Measurements from ENCODE around the gene FAM43B. TPM values are rescaled to one million over a fixed set of nuclear protein-coding genes. Genes with fewer than 3 reads are reported as not detected.
A peak's percentile ranks its signal among the peaks of the same experiment; 100 is the strongest.

The FAM43B gene
- total and polyA plus RNA-seq, 2 experiments from 2014 or later, result 0.66 to 3.0 TPM

DNA sequence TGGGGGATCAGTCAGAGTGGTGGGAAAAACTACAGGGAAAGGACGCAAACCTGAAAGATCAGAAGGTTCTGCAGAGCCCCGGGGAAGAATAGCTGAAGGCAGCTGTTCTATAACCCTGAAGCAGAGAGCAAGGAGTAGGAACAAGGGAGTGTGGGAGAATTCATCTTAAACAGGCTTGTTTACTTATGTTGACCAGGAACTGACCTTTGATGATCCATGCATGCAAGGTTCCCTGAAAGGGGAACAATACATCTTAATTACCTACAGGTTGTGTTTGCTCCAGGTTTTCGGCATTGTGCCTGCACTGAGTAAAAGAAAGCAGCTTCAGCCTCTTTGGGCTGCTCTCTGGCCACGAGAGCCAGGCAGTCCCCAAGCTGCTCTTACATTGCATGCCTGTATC, 18.7 kb upstream of the FAM43B start (continued):
- TF ChIP-seq ZNF114 (CRISPR knock-in tag; IDR thresholded peaks at IDR 0.05) (no peak), EZH2 (IDR thresholded peaks at IDR 0.05; ENCODE audit: low read depth, unreplicated experiment) (no peak), JUNB (IDR thresholded peaks at IDR 0.05; ENCODE audit: unreplicated experiment) (no peak), CREB1 (CRISPR knock-in tag; IDR thresholded peaks at IDR 0.05; ENCODE audit: low read depth) (no peak)

DNA sequence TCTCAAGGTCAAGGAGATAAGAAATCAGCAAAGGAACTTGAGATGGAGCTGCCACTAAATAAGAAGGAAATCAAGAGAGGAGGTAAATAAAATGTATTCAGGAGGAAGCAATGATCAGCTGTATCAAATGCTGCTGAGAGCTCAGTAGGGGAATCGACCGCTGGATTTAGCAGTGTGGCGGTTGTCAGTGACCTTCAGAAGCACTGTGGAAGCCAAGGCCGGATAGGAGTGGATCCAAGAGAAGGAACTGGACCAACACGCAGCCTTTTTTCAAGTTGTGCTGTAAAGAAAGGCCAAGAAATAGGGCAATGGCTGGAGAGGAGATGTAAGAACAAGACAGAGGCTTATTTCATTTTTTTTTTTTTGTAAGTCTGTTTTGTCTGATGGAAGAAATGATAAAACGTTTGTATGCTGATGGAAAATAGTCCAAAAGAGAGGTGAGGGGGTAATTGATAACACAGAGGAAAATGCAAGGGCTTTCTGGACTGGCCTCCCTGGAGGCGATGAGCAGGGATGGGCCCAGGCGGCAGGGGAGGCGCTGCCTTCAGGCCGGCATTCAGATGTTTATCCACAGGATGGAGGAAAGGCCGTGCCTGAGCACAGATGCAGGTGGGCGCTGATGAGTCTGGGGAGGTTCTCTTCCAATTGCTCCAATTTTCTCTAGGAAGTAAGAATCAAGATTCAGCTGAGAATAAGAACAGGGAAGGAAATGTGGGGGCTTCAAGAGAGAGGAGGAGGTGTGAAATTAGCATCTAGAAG, 17.5 kb upstream of the FAM43B start:
- ATAC-seq, result peak; percentile 73

DNA sequence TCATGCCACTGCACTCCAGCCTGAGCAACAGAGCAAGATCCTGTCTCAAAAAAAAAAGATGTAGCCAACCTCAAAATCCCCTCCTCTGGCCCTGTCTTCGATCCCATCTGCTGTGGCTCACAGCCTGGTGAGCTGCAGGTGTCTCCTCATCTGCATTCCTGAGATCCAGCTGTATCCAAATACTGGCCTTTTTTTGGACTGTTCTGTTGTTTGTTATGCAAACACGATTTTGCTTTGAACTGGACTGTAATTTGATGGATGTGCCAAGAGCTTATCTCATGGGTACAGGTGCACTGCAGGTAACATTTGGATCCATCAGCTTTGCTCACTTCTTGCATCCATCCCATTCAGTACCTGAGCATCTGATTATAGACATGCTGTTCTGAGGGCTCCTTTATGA, 14.1 kb upstream of the FAM43B start:
- Histone ChIP-seq H3K4me3 (no peak overlapping the region), H3F3A (replicated peaks; ENCODE audit: low read depth) (no peaks in the 10 kb centered on the region), H3K36me3 (ENCODE audit: insufficient read depth) (no peaks in the 10 kb centered on the region), H3K4me2 (no peak overlapping the region), H3K27me3 (ENCODE audit: insufficient read depth) (no peaks in the 10 kb centered on the region), H3K4me1 (ENCODE audit: insufficient read depth) (no peaks in the 10 kb centered on the region), H3K9me2 (ENCODE audit: insufficient read depth) (no peaks in the 10 kb centered on the region), H2AFZ (no peak overlapping the region), H4K20me1 (replicated peaks; ENCODE audit: insufficient read depth) (no peaks in the 10 kb centered on the region), H3K79me2 (replicated peaks; ENCODE audit: insufficient read depth) (no peaks in the 10 kb centered on the region), H3K27ac (ENCODE audit: low read depth) (no peak overlapping the region)
- Mint-ChIP-seq H3K27me3 (ENCODE audit: insufficient read depth, low read depth, poor library complexity) (peaks cover 14% of the 10 kb centered on the region), H3K27ac (no peak overlapping the region), H3K9me3 (no peaks in the 10 kb centered on the region), H3K4me1 (0 out of 3 replicates have a peak, but pooled peaks cover 2% of the 10 kb centered on the region), H3K4me3 (no peak overlapping the region), H3K36me3 (ENCODE audit: low read depth) (no peaks in the 10 kb centered on the region)
- DNase-seq (ENCODE audit: low spot score), result no peak
- no peak for ATAC-seq
- TF ChIP-seq STAT1 (IDR thresholded peaks at IDR 0.05; ENCODE audit: unreplicated experiment) (no peak), EZH2phosphoT487 (IDR thresholded peaks at IDR 0.05; ENCODE audit: unreplicated experiment) (no peak), JUNB (IDR thresholded peaks at IDR 0.05; ENCODE audit: unreplicated experiment) (no peak), NANOG (IDR thresholded peaks at IDR 0.05; ENCODE audit: borderline replicate concordance) (no peak), POLR2AphosphoS5 (IDR thresholded peaks at IDR 0.05; ENCODE audit: low read depth) (no peak), EZH2 (IDR thresholded peaks at IDR 0.05; ENCODE audit: low read depth, unreplicated experiment) (no peak), CREB1 (CRISPR knock-in tag; IDR thresholded peaks at IDR 0.05; ENCODE audit: low read depth) (no peak), ZNF331 (CRISPR knock-in tag; IDR thresholded peaks at IDR 0.05; ENCODE audit: low read depth) (no peak)
- TF ChIP-seq, protein P1, sequence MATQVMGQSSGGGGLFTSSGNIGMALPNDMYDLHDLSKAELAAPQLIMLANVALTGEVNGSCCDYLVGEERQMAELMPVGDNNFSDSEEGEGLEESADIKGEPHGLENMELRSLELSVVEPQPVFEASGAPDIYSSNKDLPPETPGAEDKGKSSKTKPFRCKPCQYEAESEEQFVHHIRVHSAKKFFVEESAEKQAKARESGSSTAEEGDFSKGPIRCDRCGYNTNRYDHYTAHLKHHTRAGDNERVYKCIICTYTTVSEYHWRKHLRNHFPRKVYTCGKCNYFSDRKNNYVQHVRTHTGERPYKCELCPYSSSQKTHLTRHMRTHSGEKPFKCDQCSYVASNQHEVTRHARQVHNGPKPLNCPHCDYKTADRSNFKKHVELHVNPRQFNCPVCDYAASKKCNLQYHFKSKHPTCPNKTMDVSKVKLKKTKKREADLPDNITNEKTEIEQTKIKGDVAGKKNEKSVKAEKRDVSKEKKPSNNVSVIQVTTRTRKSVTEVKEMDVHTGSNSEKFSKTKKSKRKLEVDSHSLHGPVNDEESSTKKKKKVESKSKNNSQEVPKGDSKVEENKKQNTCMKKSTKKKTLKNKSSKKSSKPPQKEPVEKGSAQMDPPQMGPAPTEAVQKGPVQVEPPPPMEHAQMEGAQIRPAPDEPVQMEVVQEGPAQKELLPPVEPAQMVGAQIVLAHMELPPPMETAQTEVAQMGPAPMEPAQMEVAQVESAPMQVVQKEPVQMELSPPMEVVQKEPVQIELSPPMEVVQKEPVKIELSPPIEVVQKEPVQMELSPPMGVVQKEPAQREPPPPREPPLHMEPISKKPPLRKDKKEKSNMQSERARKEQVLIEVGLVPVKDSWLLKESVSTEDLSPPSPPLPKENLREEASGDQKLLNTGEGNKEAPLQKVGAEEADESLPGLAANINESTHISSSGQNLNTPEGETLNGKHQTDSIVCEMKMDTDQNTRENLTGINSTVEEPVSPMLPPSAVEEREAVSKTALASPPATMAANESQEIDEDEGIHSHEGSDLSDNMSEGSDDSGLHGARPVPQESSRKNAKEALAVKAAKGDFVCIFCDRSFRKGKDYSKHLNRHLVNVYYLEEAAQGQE (IDR thresholded peaks at IDR 0.05; ENCODE audit: unreplicated experiment), result no peak
- TF ChIP-seq, protein P2, sequence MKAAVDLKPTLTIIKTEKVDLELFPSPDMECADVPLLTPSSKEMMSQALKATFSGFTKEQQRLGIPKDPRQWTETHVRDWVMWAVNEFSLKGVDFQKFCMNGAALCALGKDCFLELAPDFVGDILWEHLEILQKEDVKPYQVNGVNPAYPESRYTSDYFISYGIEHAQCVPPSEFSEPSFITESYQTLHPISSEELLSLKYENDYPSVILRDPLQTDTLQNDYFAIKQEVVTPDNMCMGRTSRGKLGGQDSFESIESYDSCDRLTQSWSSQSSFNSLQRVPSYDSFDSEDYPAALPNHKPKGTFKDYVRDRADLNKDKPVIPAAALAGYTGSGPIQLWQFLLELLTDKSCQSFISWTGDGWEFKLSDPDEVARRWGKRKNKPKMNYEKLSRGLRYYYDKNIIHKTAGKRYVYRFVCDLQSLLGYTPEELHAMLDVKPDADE (IDR thresholded peaks at IDR 0.05), result no peak

More for the DNA sequence above, 17.5 kb upstream of the FAM43B start:
- Histone ChIP-seq H3K9me2 (ENCODE audit: insufficient read depth) (no peaks in the 10 kb centered on the region), H3K27ac (ENCODE audit: low read depth) (no peak overlapping the region), H3K4me2 (no peak overlapping the region), H3K27me3 (ENCODE audit: insufficient read depth) (no peaks in the 10 kb centered on the region), H3K79me2 (replicated peaks; ENCODE audit: insufficient read depth) (no peaks in the 10 kb centered on the region), H2AFZ (no peak overlapping the region), H4K20me1 (replicated peaks; ENCODE audit: insufficient read depth) (no peaks in the 10 kb centered on the region), H3F3A (replicated peaks; ENCODE audit: low read depth) (no peaks in the 10 kb centered on the region), H3K4me1 (ENCODE audit: insufficient read depth) (no peaks in the 10 kb centered on the region), H3K4me3 (no peak overlapping the region), H3K36me3 (ENCODE audit: insufficient read depth) (no peaks in the 10 kb centered on the region)
- DNase-seq (ENCODE audit: low spot score), result no peak
- Mint-ChIP-seq H3K4me3 (no peak overlapping the region), H3K36me3 (ENCODE audit: low read depth) (no peaks in the 10 kb centered on the region), H3K27me3 (ENCODE audit: insufficient read depth, low read depth, poor library complexity) (peaks cover 8% of the 10 kb centered on the region), H3K27ac (no peak overlapping the region), H3K9me3 (no peaks in the 10 kb centered on the region), H3K4me1 (0 out of 3 replicates have a peak, but pooled peaks cover 2% of the 10 kb centered on the region)
- TF ChIP-seq CREB1 (CRISPR knock-in tag; IDR thresholded peaks at IDR 0.05; ENCODE audit: low read depth) (no peak), STAT1 (IDR thresholded peaks at IDR 0.05; ENCODE audit: unreplicated experiment) (no peak)
